PC-3 (cell line): ENCODE measurements around the gene PPFIBP2. TPM values are rescaled to one million over a fixed set of nuclear protein-coding genes. Genes with fewer than 3 reads are reported as not detected.

Experiments
- ATAC-seq: fragments of 200-7000 bp; cut with Tn5 transposase; 2 replicates; pipeline ENCODE4 v1.9.1; 2020; ENCODE audit warnings: mild to moderate bottlenecking, moderate library complexity
- BruUV-seq: library from RNA; stranded (reverse); fragments of 400-500 nt; replicated peaks from 2 replicates; lab custom pipeline; 2021; lab: Mats Ljungman, UMichigan
- CTCF ChIA-PET: fragments of 300-600 bp; sonication (Branson Sonifier 250); formaldehyde crosslinking; loops from one replicate; lab custom pipeline; 2022; ENCODE audit warnings: antibody characterized with exemption; lab: Charles Lee
- POLR2A ChIA-PET: fragments of 300-600 bp; sonication (Branson Sonifier 250); formaldehyde crosslinking; loops from one replicate; lab custom pipeline; 2022; ENCODE audit warnings: antibody characterized with exemption; ENCODE audit not compliant: unreplicated experiment; lab: Charles Lee
- DNase-seq: peaks from one replicate; pipeline ENCODE4 v3.0.0-alpha.2; 2015
- H2AFZ ChIP-seq: fragments of 300-600 bp; sonication (generic); 2 replicates; pipeline ENCODE4 v1.6.0; 2016; ENCODE audit warnings: antibody characterized with exemption, low read length
- H3F3A ChIP-seq: fragments of 300-600 bp; sonication (generic); one replicate; pipeline ENCODE4 v1.6.0; 2017; ENCODE audit warnings: antibody characterized with exemption, low read length, control low read depth, mild to moderate bottlenecking; ENCODE audit not compliant: unreplicated experiment
- H3K27ac ChIP-seq: fragments of 300-600 bp; sonication (generic); 2 replicates; pipeline ENCODE4 v1.5.1; 2016; ENCODE audit warnings: mild to moderate bottlenecking, low read length
- H3K27me3 ChIP-seq: fragments of 300-600 bp; sonication (generic); 2 replicates; pipeline ENCODE4 v1.6.1; 2016; ENCODE audit warnings: low read length, mixed read lengths
- H3K36me3 ChIP-seq: fragments of 300-600 bp; sonication (generic); 2 replicates; pipeline ENCODE4 v1.6.1; 2016; ENCODE audit warnings: low read depth, mixed run types, low read length, mixed read lengths
- H3K4me1 ChIP-seq: fragments of 300-600 bp; sonication (generic); 2 replicates; pipeline ENCODE4 v1.5.1; 2016; ENCODE audit warnings: low read length; ENCODE audit not compliant: insufficient read depth
- H3K4me2 ChIP-seq: fragments of 300-600 bp; sonication (generic); 2 replicates; pipeline ENCODE4 v1.6.0; 2016; ENCODE audit warnings: low read length
- H3K4me3 ChIP-seq: fragments of 300-600 bp; sonication (generic); 2 replicates; pipeline ENCODE4 v1.5.1; 2016; ENCODE audit warnings: mild to moderate bottlenecking, low read length, mixed read lengths
- H3K79me2 ChIP-seq: fragments of 300-600 bp; sonication (generic); 2 replicates; pipeline ENCODE4 v1.6.1; 2017; ENCODE audit warnings: low read length, mixed read lengths
- H3K9ac ChIP-seq: fragments of 300-600 bp; sonication (generic); 2 replicates; pipeline ENCODE4 v1.6.0; 2016; ENCODE audit warnings: mild to moderate bottlenecking, low read length
- H3K9me2 ChIP-seq: fragments of 300-600 bp; sonication (generic); replicated peaks from 2 replicates; pipeline ENCODE4 v1.6.1; 2016; ENCODE audit warnings: mixed run types, low read length, mixed read lengths
- H3K9me3 ChIP-seq: fragments of 300-600 bp; sonication (generic); 2 replicates; pipeline ENCODE4 v1.6.1; 2016; ENCODE audit warnings: low read length, mixed read lengths
- H4K20me1 ChIP-seq: fragments of 300-600 bp; sonication (generic); 2 replicates; pipeline ENCODE4 v1.6.1; 2016; ENCODE audit warnings: low read length, mixed read lengths
- CTCF ChIP-seq: fragments of 300-600 bp; sonication (generic); conservative IDR thresholded peaks from 2 replicates; pipeline ENCODE4 v1.5.1; 2017; ENCODE audit warnings: antibody characterized with exemption, low read depth, mild to moderate bottlenecking, low read length
- EZH2 ChIP-seq: fragments of 300-600 bp; sonication (generic); IDR thresholded peaks from one replicate; pipeline ENCODE4 v1.6.1; 2017; ENCODE audit warnings: antibody characterized with exemption, mild to moderate bottlenecking, low read length; ENCODE audit not compliant: unreplicated experiment
- EZH2phosphoT487 ChIP-seq: fragments of 300-600 bp; sonication (generic); IDR thresholded peaks from 2 replicates; pipeline ENCODE4 v1.6.1; 2018; ENCODE audit warnings: mild to moderate bottlenecking, antibody characterized with exemption, low read length, borderline replicate concordance
- intact Hi-C: fragments of 100-400 bp; cut with micrococcal nuclease; formaldehyde crosslinking; loops from 2 replicates; pipeline ENCODE4 v1.9.0; 2023
- total RNA-seq: library from RNA; depleted of rRNA; stranded (reverse); fragments of >200 nt; gene quantifications from 2 replicates; pipeline ENCODE4 v1.2.3, GENCODE V29; 2014

Gene PPFIBP2
- total RNA-seq, 1 experiment from 2014 or later, result 3.2 TPM

DNA sequence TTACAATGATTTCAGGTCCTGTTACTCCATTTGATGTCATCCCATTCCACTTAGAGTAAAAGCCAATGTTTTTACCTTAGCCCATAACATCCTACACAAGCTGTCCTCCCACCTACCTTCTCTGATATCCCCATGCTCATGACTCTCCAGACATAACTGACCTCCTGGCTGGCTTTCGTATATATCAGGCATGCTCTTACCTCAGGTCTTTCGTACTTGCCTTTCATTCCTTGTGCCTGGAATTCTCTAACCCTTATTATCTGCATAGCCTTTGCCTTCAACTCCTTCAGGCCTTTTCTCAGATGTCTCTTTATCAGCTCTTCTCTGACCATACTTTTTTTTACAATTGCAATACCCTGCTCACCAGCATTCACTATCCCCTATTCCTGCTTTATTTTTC lies 169.8 kb downstream of the PPFIBP2 start:
- Histone ChIP-seq H3K4me1 (no peaks in the 10 kb centered on the region), H3K27me3 (peaks cover 50% of the 10 kb centered on the region), H3K4me3 (no peak overlapping the region), H3K27ac (no peak overlapping the region), H3K9me2 (no peaks in the 10 kb centered on the region), H4K20me1 (no peaks in the 10 kb centered on the region), H3K79me2 (no peaks in the 10 kb centered on the region), H3K4me2 (no peak overlapping the region), H3F3A (no peaks in the 10 kb centered on the region), H2AFZ (no peak overlapping the region), H3K9me3 (no peaks in the 10 kb centered on the region), H3K36me3 (no peaks in the 10 kb centered on the region), H3K9ac (no peak overlapping the region)
- no peak for ATAC-seq
- intact Hi-C loops, result no loop called here
- ChIA-PET POLR2A (no interaction called here), CTCF (no interaction called here)
- no peak for TF ChIP-seq EZH2phosphoT487
- no peak for TF ChIP-seq EZH2
- no peak for TF ChIP-seq CTCF
- no TSS peak for BruUV-seq
- no peak for DNase-seq

DNA sequence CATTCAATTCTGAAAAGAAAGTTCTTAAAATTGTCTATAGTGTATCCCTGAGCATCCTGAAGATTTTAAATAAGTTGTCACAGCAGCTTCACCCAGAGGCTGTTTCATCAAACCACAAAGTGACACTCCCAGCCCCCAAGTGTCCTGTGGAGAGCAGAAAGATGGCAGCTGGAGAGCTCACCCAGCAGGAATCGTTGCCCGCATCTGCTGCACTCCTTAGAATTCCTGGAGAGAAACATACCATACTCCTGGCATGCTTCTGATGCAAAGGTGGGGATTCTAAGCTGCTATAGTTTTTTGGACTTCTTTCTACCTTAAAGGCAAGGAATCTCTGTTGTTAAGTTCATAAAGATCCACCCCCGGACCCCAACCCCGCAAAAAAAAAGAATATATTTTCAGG lies 173.0 kb downstream of the PPFIBP2 start:
- BruUV-seq, result no TSS peak
- intact Hi-C loops, result no loop called here
- Histone ChIP-seq H3K27ac (no peak overlapping the region), H3K9ac (no peak overlapping the region), H3K9me2 (no peaks in the 10 kb centered on the region), H3K27me3 (peaks cover 46% of the 10 kb centered on the region), H2AFZ (no peak overlapping the region), H3K36me3 (no peaks in the 10 kb centered on the region), H3K4me2 (no peak overlapping the region), H3K4me1 (no peaks in the 10 kb centered on the region), H3F3A (no peaks in the 10 kb centered on the region), H4K20me1 (no peaks in the 10 kb centered on the region), H3K79me2 (no peaks in the 10 kb centered on the region), H3K9me3 (no peaks in the 10 kb centered on the region), H3K4me3 (no peak overlapping the region)
- ChIA-PET CTCF (no interaction called here), POLR2A (no interaction called here)
- ATAC-seq (no peak), DNase-seq (no peak)
- TF ChIP-seq CTCF (no peak), EZH2phosphoT487 (no peak), EZH2 (no peak)

GRCh38 chr11:7687386-7687785 lies 173.6 kb downstream of the PPFIBP2 start:
- DNase-seq (peak; percentile 6), ATAC-seq (no peak)
- no peak overlapping the region for H3K9ac ChIP-seq
- ChIA-PET POLR2A (no interaction called here), CTCF (no interaction called here)
- no peak overlapping the region for H3K4me2 ChIP-seq
- H3K9me2 ChIP-seq, result no peaks in the 10 kb centered on the region
- TF ChIP-seq CTCF (no peak), EZH2phosphoT487 (no peak), EZH2 (no peak)
- no peaks in the 10 kb centered on the region for H3K9me3 ChIP-seq
- no peak overlapping the region for H3K4me3 ChIP-seq
- no peaks in the 10 kb centered on the region for H3K4me1 ChIP-seq
- no peak overlapping the region for H2AFZ ChIP-seq
- intact Hi-C loops, result no loop called here
- no peak overlapping the region for H3K27ac ChIP-seq
- H3K36me3 ChIP-seq, result no peaks in the 10 kb centered on the region
- peaks cover 42% of the 10 kb centered on the region for H3K27me3 ChIP-seq
- H4K20me1 ChIP-seq, result no peaks in the 10 kb centered on the region
- no peaks in the 10 kb centered on the region for H3F3A ChIP-seq
- BruUV-seq, result no TSS peak
- H3K79me2 ChIP-seq, result no peaks in the 10 kb centered on the region
